HL-60 (cell line): ENCODE measurements around the gene SPTSSB.

Experiments used
- DNase-seq, 2 experiments: peaks; one replicate each; pipeline ENCODE4 v3.0.0-alpha.2; 2010 to 2020; ENCODE audit warnings: low read depth in 1 of 2, low spot score in 1 of 2
- H3K27ac ChIP-seq: fragments of 250-450 bp; sonication (Bioruptor Pico); replicated peaks from 2 replicates; pipeline ENCODE4 v1.5.1; 2020; ENCODE audit warnings: mild to moderate bottlenecking, moderate library complexity
- H3K27me3 ChIP-seq: fragments of 250-450 bp; sonication (Bioruptor Pico); 2 replicates; pipeline ENCODE4 v1.5.1; 2021; ENCODE audit warnings: mild to moderate bottlenecking, moderate library complexity; ENCODE audit not compliant: insufficient read depth, poor library complexity, severe bottlenecking
- H3K4me3 ChIP-seq: replicated peaks from 2 replicates; pipeline ENCODE4 v1.5.1; 2011; ENCODE audit warnings: mild to moderate bottlenecking, control low read depth, low read length; ENCODE audit not compliant: insufficient read depth
- CTCF ChIP-seq: IDR thresholded peaks from one replicate; pipeline ENCODE4 v1.5.1; 2011; ENCODE audit warnings: low read length, control low read depth, inconsistent platforms; ENCODE audit not compliant: insufficient read depth
- GABPA ChIP-seq: IDR thresholded peaks from 2 replicates; pipeline ENCODE4 v1.6.1; 2012; ENCODE audit warnings: low read depth
- POLR2AphosphoS5 ChIP-seq: IDR thresholded peaks from 2 replicates; pipeline ENCODE4 v1.6.1; 2012; ENCODE audit warnings: low read depth
- REST ChIP-seq: IDR thresholded peaks from 2 replicates; pipeline ENCODE4 v1.6.1; 2012; ENCODE audit warnings: low read depth; ENCODE audit not compliant: insufficient replicate concordance
- SPI1 ChIP-seq: IDR thresholded peaks from 2 replicates; pipeline ENCODE4 v1.6.1; 2012; ENCODE audit warnings: low read depth, mild to moderate bottlenecking, borderline replicate concordance

The SPTSSB gene

GRCh38 chr3:161405836-161406235 lies 34.5 kb upstream of the SPTSSB start:
- no peaks in the 10 kb centered on the region for H3K27me3 ChIP-seq
- H3K27ac ChIP-seq, result no peak overlapping the region
- TF ChIP-seq CTCF, result no peak
- H3K4me3 ChIP-seq, result no peak overlapping the region
- DNase-seq, result no peak

- no peak for DNase-seq
- no peak overlapping the region for H3K27ac ChIP-seq
- TF ChIP-seq SPI1 (no peak), POLR2AphosphoS5 (no peak), REST (no peak), GABPA (no peak), CTCF (no peak)
- H3K27me3 ChIP-seq, result no peaks in the 10 kb centered on the region
- no peak overlapping the region for H3K4me3 ChIP-seq
These were observed 33.8 kb upstream of the SPTSSB start for GRCh38 chr3:161405087-161405486.

- Histone ChIP-seq H3K4me3 (no peak overlapping the region), H3K27me3 (no peaks in the 10 kb centered on the region), H3K27ac (no peak overlapping the region)
- DNase-seq, result no peak
- TF ChIP-seq GABPA (no peak), POLR2AphosphoS5 (no peak), SPI1 (no peak), REST (no peak), CTCF (no peak)
These were observed 31.9 kb upstream of the SPTSSB start for GRCh38 chr3:161403251-161403650.

GRCh38 chr3:161401389-161401788 lies 30.1 kb upstream of the SPTSSB start:
- H3K4me3 ChIP-seq, result no peak overlapping the region
- H3K27me3 ChIP-seq, result no peaks in the 10 kb centered on the region
- no peak for TF ChIP-seq REST

More at GRCh38 chr3:161401389-161401788, 30.1 kb upstream of the SPTSSB start:
- DNase-seq, result no peak
- no peak overlapping the region for H3K27ac ChIP-seq
